Islet of Langerhans (tissue), 1 donor: Measurements from ENCODE around the gene TMEM151B.
"Not testable (repeated sequence)": the region's sequence is repeated elsewhere in the genome, so short reads cannot be mapped to it uniquely, and the experiment has no call there.

ENCODE experiments used
- FAIRE-seq: peaks from one replicate; lab custom pipeline; 2011; peaks lifted over from hg19 to GRCh38; lab: Jason Lieb, UNC

The TMEM151B gene

GRCh38 chr6:44269921-44270525 is at the start of gene TMEM151B:
TMEM151B (plus strand) TSS chr6:44270450; CDS start chr6:44270743, 293 bp downstream.
- no peak for FAIRE-seq

- no peak for FAIRE-seq
These were observed 49.3 kb upstream of the TMEM151B start for GRCh38 chr6:44220913-44221290.

- FAIRE-seq: no peak
These were observed 48.8 kb upstream of the TMEM151B start for GRCh38 chr6:44221291-44221960.

GRCh38 chr6:44221961-44222335 is 48.3 kb upstream of the TMEM151B start:
- no peak for FAIRE-seq

- FAIRE-seq: no peak
These were observed 47.5 kb upstream of the TMEM151B start for GRCh38 chr6:44222486-44223318.

GRCh38 chr6:44223319-44224028 is 46.8 kb upstream of the TMEM151B start, which contains the start of gene SLC29A1:
SLC29A1 (plus strand) TSS chr6:44223595; CDS start chr6:44227314, 3,719 bp downstream.
- no peak for FAIRE-seq

GRCh38 chr6:44224029-44224964 is 46.0 kb upstream of the TMEM151B start:
- no peak for FAIRE-seq

- no peak for FAIRE-seq
These were observed 45.3 kb upstream of the TMEM151B start for GRCh38 chr6:44224965-44225305.

GRCh38 chr6:44225579-44226325 is 44.5 kb upstream of the TMEM151B start:
- FAIRE-seq: no peak

- FAIRE-seq: no peak
These were observed 43.7 kb upstream of the TMEM151B start for GRCh38 chr6:44226368-44227147.

- no peak for FAIRE-seq
These were observed 43.0 kb upstream of the TMEM151B start for GRCh38 chr6:44227148-44227793.

- no peak for FAIRE-seq
These were observed 42.2 kb upstream of the TMEM151B start for GRCh38 chr6:44228031-44228430.

- no peak for FAIRE-seq
These were observed 41.8 kb upstream of the TMEM151B start for GRCh38 chr6:44228433-44228832.

GRCh38 chr6:44228836-44229235 is 41.4 kb upstream of the TMEM151B start:
- FAIRE-seq: no peak

GRCh38 chr6:44229376-44230033 is 40.7 kb upstream of the TMEM151B start:
- FAIRE-seq: no peak

GRCh38 chr6:44230034-44230675 is 40.1 kb upstream of the TMEM151B start:
- FAIRE-seq: no peak

- FAIRE-seq: not testable (repeated sequence)
These were observed 38.8 kb upstream of the TMEM151B start for GRCh38 chr6:44231426-44231825.
